Neural cell (in vitro differentiated cells): ENCODE results near the gene TACO1. TPM values are rescaled to one million over a fixed set of nuclear protein-coding genes. Genes with fewer than 3 reads are reported as not detected.

ENCODE experiments used
- H2AFZ ChIP-seq: fragments of 200-600, 300-800 bp; sonication (generic), shearing (Covaris generic); 2 replicates; pipeline ENCODE4 v1.6.0; 2014; ENCODE audit warnings: low read depth, mild to moderate bottlenecking, antibody characterized with exemption, low read length, moderate library complexity
- H3F3A ChIP-seq: fragments of 200-600 bp; shearing (Covaris generic); 2 replicates; pipeline ENCODE4 v1.6.1; 2016; ENCODE audit warnings: mild to moderate bottlenecking, moderate library complexity, mixed read lengths, antibody characterized with exemption, low read length; ENCODE audit not compliant: insufficient read depth, poor library complexity, severe bottlenecking
- H3K27ac ChIP-seq: fragments of 200-600, 300-800 bp; sonication (generic), shearing (Covaris generic); 2 replicates; pipeline ENCODE4 v1.5.1; 2014; ENCODE audit warnings: mild to moderate bottlenecking, low read length, moderate library complexity
- H3K27me3 ChIP-seq: fragments of 300-800, 200-600 bp; sonication (generic), shearing (Covaris generic); 2 replicates; pipeline ENCODE4 v1.6.0; 2014; ENCODE audit warnings: mild to moderate bottlenecking, low read depth, low read length, moderate library complexity; ENCODE audit not compliant: insufficient read depth
- H3K36me3 ChIP-seq: fragments of 300-800, 200-600 bp; sonication (generic), shearing (Covaris generic); 2 replicates; pipeline ENCODE4 v1.5.1; 2014; ENCODE audit warnings: mild to moderate bottlenecking, antibody characterized with exemption, low read length, moderate library complexity; ENCODE audit not compliant: insufficient read depth
- H3K4me2 ChIP-seq: fragments of 300-800, 200-600 bp; sonication (generic), shearing (Covaris generic); 2 replicates; pipeline ENCODE4 v1.6.0; 2014; ENCODE audit warnings: mild to moderate bottlenecking, low read length
- H3K4me3 ChIP-seq: fragments of 300-800, 200-600 bp; sonication (generic), shearing (Covaris generic); 2 replicates; pipeline ENCODE4 v1.5.1; 2014; ENCODE audit warnings: mild to moderate bottlenecking, low read length, moderate library complexity
- H3K79me2 ChIP-seq: fragments of 200-600 bp; shearing (Covaris generic); replicated peaks from 2 replicates; pipeline ENCODE4 v1.6.0; 2014; ENCODE audit warnings: mild to moderate bottlenecking, low read length, moderate library complexity; ENCODE audit not compliant: insufficient read depth
- H3K9ac ChIP-seq: fragments of 300-800, 200-600 bp; sonication (generic), shearing (Covaris generic); 2 replicates; pipeline ENCODE4 v1.6.1; 2016; ENCODE audit warnings: mild to moderate bottlenecking, low read length, mixed read lengths
- H3K9me2 ChIP-seq: fragments of 200-600 bp; shearing (Covaris generic); 2 replicates; pipeline ENCODE4 v1.6.1; 2016; ENCODE audit warnings: mild to moderate bottlenecking, low read length, mixed read lengths; ENCODE audit not compliant: insufficient read depth
- H3K9me3 ChIP-seq: fragments of 200-600, 300-800 bp; sonication (generic), shearing (Covaris generic); 2 replicates; pipeline ENCODE4 v1.6.1; 2016; ENCODE audit warnings: mild to moderate bottlenecking, mixed run types, low read length, moderate library complexity, mixed read lengths
- H4K20me1 ChIP-seq: fragments of 200-600 bp; shearing (Covaris generic); 2 replicates; pipeline ENCODE4 v1.6.1; 2016; ENCODE audit warnings: mild to moderate bottlenecking, mixed run types; ENCODE audit not compliant: insufficient read depth
- EP300 ChIP-seq: fragments of 450-650 bp; conservative IDR thresholded peaks from 2 replicates; pipeline ENCODE4 v1.6.1; 2014; ENCODE audit warnings: antibody characterized with exemption, mild to moderate bottlenecking, moderate library complexity; ENCODE audit not compliant: poor library complexity, severe bottlenecking
- EZH2 ChIP-seq: fragments of 200-600, 300-800 bp; shearing (Covaris generic), sonication (generic); IDR thresholded peaks from 2 replicates; pipeline ENCODE4 v1.6.1; 2014; ENCODE audit warnings: antibody characterized with exemption, low read length, borderline replicate concordance, mild to moderate bottlenecking; ENCODE audit not compliant: insufficient read depth, poor library complexity, severe bottlenecking
- MXI1 ChIP-seq: fragments of 450-650 bp; conservative IDR thresholded peaks from 2 replicates; pipeline ENCODE4 v1.6.1; 2014; ENCODE audit warnings: antibody characterized with exemption, mild to moderate bottlenecking; ENCODE audit not compliant: poor library complexity, severe bottlenecking
- POLR2AphosphoS5 ChIP-seq: IDR thresholded peaks from 2 replicates; pipeline ENCODE4 v1.6.1; 2012
- RAD21 ChIP-seq: fragments of 450-650 bp; conservative IDR thresholded peaks from 2 replicates; pipeline ENCODE4 v1.6.1; 2014; ENCODE audit warnings: antibody characterized with exemption, mild to moderate bottlenecking, moderate library complexity
- SMC3 ChIP-seq: fragments of 450-650 bp; conservative IDR thresholded peaks from 2 replicates; pipeline ENCODE4 v1.6.1; 2014; ENCODE audit warnings: antibody characterized with exemption, mild to moderate bottlenecking, moderate library complexity; ENCODE audit not compliant: poor library complexity
- TAF1 ChIP-seq: IDR thresholded peaks from 2 replicates; pipeline ENCODE4 v1.6.1; 2012; ENCODE audit warnings: low read depth
- polyA plus RNA-seq: library from polyadenylated mRNA; depleted of rRNA; stranded (reverse); fragments of >200 nt; gene quantifications from 2 replicates; pipeline ENCODE4 v1.2.3, GENCODE V29; 2014
- small RNA-seq, 3 experiments: library from RNA; depleted of rRNA; stranded (forward); fragments of <200 nt; gene quantifications; one replicate each; pipeline ENCODE3, GENCODE V24; 2012
- TF ChIP-seq, protein P1 (sequence below): IDR thresholded peaks from 2 replicates; pipeline ENCODE4 v1.6.1; 2012; ENCODE audit warnings: borderline replicate concordance
- TF ChIP-seq, protein P2 (sequence below): fragments of 450-650 bp; IDR thresholded peaks from 2 replicates; pipeline ENCODE4 v1.5.1; 2014; ENCODE audit warnings: antibody characterized with exemption, mild to moderate bottlenecking, moderate library complexity; ENCODE audit not compliant: poor library complexity, severe bottlenecking

TACO1 gene
- polyA plus RNA-seq, 1 donor from 2014 or later: 16.2 TPM

DNA sequence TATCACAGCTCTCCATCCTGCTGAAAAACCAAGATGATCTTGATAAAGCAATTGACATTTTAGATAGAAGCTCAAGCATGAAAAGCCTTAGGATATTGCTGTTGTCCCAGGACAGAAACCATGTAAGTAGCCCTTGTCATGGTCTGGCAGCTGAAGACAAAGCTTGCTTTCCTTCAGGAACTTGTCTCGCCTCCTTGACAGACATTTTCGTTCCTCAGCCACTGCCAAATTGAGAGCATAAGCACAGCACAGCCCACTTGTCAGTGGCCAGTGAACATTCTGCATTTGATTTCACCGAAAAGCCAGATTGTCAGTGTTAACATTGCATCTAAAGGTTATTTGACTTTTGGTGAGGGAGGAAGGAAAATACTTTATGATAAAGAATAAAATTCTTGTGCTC lies 57.1 kb downstream of the TACO1 start:
- Histone ChIP-seq H3K79me2 (no peaks in the 10 kb centered on the region), H3K27ac (no peak overlapping the region), H2AFZ (no peak overlapping the region), H3K9me2 (no peaks in the 10 kb centered on the region), H3K36me3 (no peaks in the 10 kb centered on the region), H3K27me3 (no peaks in the 10 kb centered on the region), H3F3A (no peaks in the 10 kb centered on the region), H3K9me3 (no peaks in the 10 kb centered on the region), H3K4me2 (no peak overlapping the region), H3K4me3 (no peak overlapping the region), H3K9ac (no peak overlapping the region), H4K20me1 (no peaks in the 10 kb centered on the region)
- TF ChIP-seq EP300: no peak
- no peak for TF ChIP-seq MXI1
- TF ChIP-seq SMC3: no peak
- TF ChIP-seq, protein P1, sequence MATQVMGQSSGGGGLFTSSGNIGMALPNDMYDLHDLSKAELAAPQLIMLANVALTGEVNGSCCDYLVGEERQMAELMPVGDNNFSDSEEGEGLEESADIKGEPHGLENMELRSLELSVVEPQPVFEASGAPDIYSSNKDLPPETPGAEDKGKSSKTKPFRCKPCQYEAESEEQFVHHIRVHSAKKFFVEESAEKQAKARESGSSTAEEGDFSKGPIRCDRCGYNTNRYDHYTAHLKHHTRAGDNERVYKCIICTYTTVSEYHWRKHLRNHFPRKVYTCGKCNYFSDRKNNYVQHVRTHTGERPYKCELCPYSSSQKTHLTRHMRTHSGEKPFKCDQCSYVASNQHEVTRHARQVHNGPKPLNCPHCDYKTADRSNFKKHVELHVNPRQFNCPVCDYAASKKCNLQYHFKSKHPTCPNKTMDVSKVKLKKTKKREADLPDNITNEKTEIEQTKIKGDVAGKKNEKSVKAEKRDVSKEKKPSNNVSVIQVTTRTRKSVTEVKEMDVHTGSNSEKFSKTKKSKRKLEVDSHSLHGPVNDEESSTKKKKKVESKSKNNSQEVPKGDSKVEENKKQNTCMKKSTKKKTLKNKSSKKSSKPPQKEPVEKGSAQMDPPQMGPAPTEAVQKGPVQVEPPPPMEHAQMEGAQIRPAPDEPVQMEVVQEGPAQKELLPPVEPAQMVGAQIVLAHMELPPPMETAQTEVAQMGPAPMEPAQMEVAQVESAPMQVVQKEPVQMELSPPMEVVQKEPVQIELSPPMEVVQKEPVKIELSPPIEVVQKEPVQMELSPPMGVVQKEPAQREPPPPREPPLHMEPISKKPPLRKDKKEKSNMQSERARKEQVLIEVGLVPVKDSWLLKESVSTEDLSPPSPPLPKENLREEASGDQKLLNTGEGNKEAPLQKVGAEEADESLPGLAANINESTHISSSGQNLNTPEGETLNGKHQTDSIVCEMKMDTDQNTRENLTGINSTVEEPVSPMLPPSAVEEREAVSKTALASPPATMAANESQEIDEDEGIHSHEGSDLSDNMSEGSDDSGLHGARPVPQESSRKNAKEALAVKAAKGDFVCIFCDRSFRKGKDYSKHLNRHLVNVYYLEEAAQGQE: no peak
- no peak for TF ChIP-seq POLR2AphosphoS5
- TF ChIP-seq TAF1: no peak
- TF ChIP-seq RAD21: no peak
- TF ChIP-seq EZH2: no peak
- TF ChIP-seq, protein P2, sequence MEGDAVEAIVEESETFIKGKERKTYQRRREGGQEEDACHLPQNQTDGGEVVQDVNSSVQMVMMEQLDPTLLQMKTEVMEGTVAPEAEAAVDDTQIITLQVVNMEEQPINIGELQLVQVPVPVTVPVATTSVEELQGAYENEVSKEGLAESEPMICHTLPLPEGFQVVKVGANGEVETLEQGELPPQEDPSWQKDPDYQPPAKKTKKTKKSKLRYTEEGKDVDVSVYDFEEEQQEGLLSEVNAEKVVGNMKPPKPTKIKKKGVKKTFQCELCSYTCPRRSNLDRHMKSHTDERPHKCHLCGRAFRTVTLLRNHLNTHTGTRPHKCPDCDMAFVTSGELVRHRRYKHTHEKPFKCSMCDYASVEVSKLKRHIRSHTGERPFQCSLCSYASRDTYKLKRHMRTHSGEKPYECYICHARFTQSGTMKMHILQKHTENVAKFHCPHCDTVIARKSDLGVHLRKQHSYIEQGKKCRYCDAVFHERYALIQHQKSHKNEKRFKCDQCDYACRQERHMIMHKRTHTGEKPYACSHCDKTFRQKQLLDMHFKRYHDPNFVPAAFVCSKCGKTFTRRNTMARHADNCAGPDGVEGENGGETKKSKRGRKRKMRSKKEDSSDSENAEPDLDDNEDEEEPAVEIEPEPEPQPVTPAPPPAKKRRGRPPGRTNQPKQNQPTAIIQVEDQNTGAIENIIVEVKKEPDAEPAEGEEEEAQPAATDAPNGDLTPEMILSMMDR: no peak

Small RNAs within 50 kb of the gene (small RNA-seq; reads per million reads assigned to genes)
- gene RNU6-288P: 0 reads per million in 3 experiments

Other genes starting within 250 kb of the TACO1 start
- 14.3 and 15.7 TPM in 2 replicates for gene CYB561, start 154.6 kb upstream of the TACO1 start, polyA plus RNA-seq
- 1.5 and 2.1 TPM in 2 replicates for gene ACE, start 123.8 kb upstream of the TACO1 start, polyA plus RNA-seq
- gene KCNH6, start 77.5 kb upstream of the TACO1 start, polyA plus RNA-seq: not detected in 2 replicates
- 35.3 and 38.3 TPM in 2 replicates for gene DCAF7, start 50.4 kb upstream of the TACO1 start, polyA plus RNA-seq
- 16.6 and 24.5 TPM in 2 replicates for gene MAP3K3, start 21.5 kb downstream of the TACO1 start, polyA plus RNA-seq
- gene LIMD2, start 99.2 kb downstream of the TACO1 start, polyA plus RNA-seq: 116 and 132 TPM in 2 replicates
- gene STRADA, start 140.9 kb downstream of the TACO1 start, polyA plus RNA-seq: 15.6 and 18.4 TPM in 2 replicates
- 47.2 and 49.3 TPM in 2 replicates for gene CCDC47, start 172.7 kb downstream of the TACO1 start, polyA plus RNA-seq
- gene DDX42, start 173.3 kb downstream of the TACO1 start, polyA plus RNA-seq: 114 and 115 TPM in 2 replicates
- 63.1 and 69.5 TPM in 2 replicates for gene PSMC5, start 226.5 kb downstream of the TACO1 start, polyA plus RNA-seq
- 23.2 and 25.8 TPM in 2 replicates for gene FTSJ3, start 226.8 kb downstream of the TACO1 start, polyA plus RNA-seq
- 24.0 and 33.2 TPM in 2 replicates for gene SMARCD2, start 241.8 kb downstream of the TACO1 start, polyA plus RNA-seq